GM13977 (cell line): ENCODE measurements around the gene RBM18.

Experiments
- DNase-seq: peaks from one replicate; pipeline ENCODE4 v3.0.0; 2012; ENCODE audit warnings: low spot score
- in situ Hi-C: fragments of 300-500 bp; cut with MboI; formaldehyde crosslinking; loops from one replicate; pipeline ENCODE4 v1.12.0; 2022; ENCODE audit warnings: low sequenced_read_pairs, low pct_unique_long_range_greater_than_20kb, mixed read lengths, inconsistent platforms; ENCODE audit not compliant: unreplicated experiment
- TF ChIP-seq, protein P1 (sequence below): IDR thresholded peaks from 2 replicates; pipeline ENCODE4 v1.5.1; 2012; ENCODE audit warnings: mild to moderate bottlenecking, control low read depth; ENCODE audit not compliant: insufficient read depth; ENCODE audit errors: extremely low read depth, missing control alignments

The RBM18 gene, protein sequence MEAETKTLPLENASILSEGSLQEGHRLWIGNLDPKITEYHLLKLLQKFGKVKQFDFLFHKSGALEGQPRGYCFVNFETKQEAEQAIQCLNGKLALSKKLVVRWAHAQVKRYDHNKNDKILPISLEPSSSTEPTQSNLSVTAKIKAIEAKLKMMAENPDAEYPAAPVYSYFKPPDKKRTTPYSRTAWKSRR

DNA sequence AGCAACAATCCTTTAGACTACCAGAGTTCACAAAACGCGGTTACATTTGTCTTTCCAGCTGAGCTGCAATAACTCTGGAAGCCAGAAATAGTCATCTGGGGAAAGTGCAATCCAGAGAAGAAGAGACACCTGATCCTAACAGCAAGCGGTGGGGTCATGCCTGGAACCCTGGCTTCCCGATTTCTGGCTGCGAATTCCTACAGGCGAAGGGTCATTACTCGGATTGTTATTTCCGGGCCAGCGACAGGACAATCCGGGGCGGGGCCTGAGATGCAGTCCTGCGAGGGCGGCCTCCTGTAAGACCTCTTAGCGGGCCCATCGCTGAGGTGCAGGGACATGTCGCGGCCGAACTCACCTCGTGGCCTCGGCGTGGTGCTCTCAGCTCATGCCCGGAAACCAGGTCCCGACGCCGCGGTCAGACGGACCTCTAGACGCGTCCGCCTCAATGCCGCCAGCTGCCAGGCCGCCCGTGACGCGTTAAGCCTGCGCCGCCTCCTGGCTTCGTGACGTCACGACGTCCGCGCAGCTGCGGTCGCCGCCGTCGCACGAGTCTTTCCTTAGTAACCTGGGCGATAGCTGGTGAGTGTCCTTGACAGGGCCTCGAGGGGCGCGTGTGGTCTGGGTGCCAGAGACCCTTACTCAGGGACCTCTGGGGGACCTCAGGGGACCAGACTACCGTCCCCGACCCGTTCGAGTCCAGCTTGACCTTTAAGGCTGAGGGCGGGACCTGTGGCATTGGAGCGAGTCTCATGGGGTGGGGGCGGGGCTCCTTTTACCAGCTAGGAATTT, at the start of gene RBM18, which contains the start of gene MRRF:
Gene RBM18, minus strand, starts transcription at position 481 of the 789 bp plus-strand sequence. CDS start 3,348 bp downstream, outside the sequence.
Gene MRRF, plus strand, starts transcription at position 523 of the 789 bp plus-strand sequence. CDS start 6,010 bp downstream, outside the sequence.
- in situ Hi-C loops, result no loop called here

DNA sequence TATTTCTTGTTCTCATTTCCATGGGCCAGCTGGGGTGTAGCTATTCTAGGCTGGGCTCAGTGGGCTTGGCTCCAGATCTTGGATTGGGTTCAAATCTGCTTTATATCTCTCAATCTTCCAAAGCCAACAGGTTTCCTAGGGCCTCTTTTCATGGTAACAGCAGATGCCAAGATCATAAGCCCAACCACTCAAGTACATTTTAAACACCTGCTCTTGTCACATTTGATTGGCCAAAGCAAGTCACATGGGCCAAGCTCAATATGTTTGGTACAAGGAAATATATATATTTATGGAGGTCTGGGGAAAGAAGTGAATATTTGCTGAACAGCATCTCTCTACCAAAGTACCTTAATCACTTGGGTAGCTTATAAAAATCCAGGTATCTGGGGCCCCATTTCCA, 49.5 kb upstream of the RBM18 start:
- TF ChIP-seq, protein P1, sequence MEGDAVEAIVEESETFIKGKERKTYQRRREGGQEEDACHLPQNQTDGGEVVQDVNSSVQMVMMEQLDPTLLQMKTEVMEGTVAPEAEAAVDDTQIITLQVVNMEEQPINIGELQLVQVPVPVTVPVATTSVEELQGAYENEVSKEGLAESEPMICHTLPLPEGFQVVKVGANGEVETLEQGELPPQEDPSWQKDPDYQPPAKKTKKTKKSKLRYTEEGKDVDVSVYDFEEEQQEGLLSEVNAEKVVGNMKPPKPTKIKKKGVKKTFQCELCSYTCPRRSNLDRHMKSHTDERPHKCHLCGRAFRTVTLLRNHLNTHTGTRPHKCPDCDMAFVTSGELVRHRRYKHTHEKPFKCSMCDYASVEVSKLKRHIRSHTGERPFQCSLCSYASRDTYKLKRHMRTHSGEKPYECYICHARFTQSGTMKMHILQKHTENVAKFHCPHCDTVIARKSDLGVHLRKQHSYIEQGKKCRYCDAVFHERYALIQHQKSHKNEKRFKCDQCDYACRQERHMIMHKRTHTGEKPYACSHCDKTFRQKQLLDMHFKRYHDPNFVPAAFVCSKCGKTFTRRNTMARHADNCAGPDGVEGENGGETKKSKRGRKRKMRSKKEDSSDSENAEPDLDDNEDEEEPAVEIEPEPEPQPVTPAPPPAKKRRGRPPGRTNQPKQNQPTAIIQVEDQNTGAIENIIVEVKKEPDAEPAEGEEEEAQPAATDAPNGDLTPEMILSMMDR, result no peak
- in situ Hi-C loops, result no loop called here
- DNase-seq, result no peak

More for the DNA sequence above, at the start of gene RBM18, which contains the start of gene MRRF:
- DNase-seq, result peak; percentile 90
- TF ChIP-seq, protein P1, result peak; percentile 0

DNA sequence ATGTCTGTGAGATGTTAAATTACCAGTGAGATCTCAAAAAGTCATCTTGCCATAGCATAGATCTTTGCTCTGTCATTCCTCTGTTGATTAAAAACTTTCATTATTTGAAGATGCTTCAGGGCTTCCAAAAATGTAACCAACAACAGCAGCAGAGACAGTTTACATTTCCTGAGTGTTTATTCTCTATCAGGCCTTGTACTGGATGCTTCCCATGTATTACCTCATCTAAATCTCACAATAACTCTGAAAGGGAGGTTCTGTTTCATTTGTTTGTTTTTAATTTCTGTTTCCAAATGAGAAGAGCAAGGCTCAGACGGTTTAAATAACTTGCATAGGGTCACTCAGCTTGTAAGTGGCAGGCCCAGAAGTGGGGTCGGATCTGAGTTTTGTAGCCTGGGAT, 45.2 kb upstream of the RBM18 start:
- DNase-seq, result no peak
- TF ChIP-seq, protein P1, result no peak
- in situ Hi-C loops, result no loop called here

DNA sequence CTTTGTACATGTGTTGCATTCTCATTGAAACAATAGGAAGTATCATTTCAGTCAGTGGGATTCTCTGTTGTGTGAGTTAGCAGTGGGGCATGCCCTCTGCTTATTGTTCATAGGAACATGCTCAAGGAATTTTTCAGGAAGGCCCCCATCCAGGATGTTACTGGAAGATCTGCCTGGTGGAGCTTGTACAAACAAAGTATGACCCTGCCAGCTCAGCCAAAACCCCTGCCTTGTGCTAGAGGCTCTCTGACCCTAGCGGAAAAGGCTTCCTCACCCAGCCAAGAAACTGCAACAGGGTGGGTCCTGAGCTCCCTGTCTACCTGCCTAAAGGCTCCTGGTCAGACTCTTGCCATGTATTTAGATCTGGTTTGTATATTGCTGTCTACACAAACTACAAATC, 43.3 kb upstream of the RBM18 start:
- in situ Hi-C loops, result no loop called here
- TF ChIP-seq, protein P1, result no peak
- DNase-seq, result no peak

DNA sequence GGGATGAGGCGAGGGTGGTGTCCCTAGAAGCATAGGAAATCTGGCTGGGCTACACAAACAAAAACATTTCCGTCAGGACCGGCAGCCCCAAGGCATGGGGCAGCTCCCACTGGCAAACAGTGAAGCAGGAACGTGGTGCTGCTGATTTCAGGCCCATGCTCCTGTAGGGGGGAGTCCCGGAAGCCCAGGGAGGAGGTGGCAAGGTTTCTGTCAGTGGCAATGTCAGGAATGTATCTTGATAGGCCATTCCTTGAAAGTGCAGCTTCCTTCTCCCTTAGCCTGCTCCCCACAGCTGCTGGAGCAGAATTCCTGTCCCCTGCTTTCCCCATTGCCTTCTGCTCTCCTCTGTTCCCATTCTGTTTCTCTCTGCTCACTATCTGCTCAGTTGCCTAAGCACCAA, 42.4 kb upstream of the RBM18 start:
- in situ Hi-C loops, result no loop called here
- no peak for DNase-seq
- TF ChIP-seq, protein P1, result no peak

DNA sequence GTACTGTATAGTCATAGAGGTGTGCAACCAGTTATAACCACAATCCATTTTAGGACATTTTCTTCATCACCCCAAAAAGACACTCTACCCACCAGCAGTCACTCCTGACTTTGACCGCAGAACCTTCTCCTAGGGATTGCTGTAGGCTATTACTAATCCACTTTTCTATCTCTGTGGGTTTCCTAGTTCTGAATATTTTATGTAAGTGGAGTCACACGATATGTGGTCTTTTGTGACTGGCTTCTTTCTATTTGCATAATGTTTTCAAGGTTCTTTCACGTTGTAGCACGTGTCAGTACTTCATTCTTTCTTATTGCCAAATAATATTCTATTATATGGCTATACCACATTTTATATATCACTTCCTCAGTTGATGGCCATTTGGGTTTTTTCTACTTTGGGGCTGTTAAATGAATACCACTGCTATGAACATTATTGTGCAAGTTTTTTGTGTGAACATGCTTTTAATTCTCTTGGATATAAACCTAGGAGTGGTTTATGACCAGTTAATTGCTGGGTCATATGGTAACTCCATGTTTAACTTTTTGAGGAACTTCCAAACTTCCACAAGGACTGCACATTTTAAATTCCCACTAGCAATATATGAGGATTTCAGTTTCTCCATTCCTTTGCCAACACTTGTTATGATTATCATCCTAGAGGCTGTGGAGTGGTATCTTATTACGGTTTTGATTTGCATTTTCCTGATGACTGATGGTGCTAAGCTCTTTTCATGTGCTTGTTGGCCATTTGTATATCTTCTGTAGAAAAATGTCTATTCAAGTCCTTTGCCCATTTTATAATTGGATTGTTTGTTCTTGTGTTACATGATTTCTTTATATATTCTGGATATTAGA, 37.8 kb upstream of the RBM18 start:
- in situ Hi-C loops, result no loop called here
- DNase-seq, result no peak
- TF ChIP-seq, protein P1, result no peak
